Glutamatergic neuron (in vitro differentiated cells): Measurements from ENCODE around the gene ZNF831. TPM values are rescaled to one million over a fixed set of nuclear protein-coding genes. Genes with fewer than 3 reads are reported as not detected.

Experiments used
- DNase-seq: peaks from one replicate; pipeline ENCODE4 v3.0.0; 2022
- H3K27ac Mint-ChIP-seq: one replicate; pipeline ENCODE4 v1.8.0; 2020; ENCODE audit warnings: mild to moderate bottlenecking, mixed read lengths, inconsistent platforms; ENCODE audit not compliant: unreplicated experiment
- H3K27me3 Mint-ChIP-seq: one replicate; pipeline ENCODE4 v1.8.0; 2020; ENCODE audit warnings: mild to moderate bottlenecking, moderate library complexity, mixed read lengths, inconsistent platforms; ENCODE audit not compliant: unreplicated experiment
- H3K36me3 Mint-ChIP-seq: one replicate; pipeline ENCODE4 v1.8.0; 2020; ENCODE audit warnings: mild to moderate bottlenecking, mixed read lengths, inconsistent platforms; ENCODE audit not compliant: unreplicated experiment
- H3K4me1 Mint-ChIP-seq: one replicate; pipeline ENCODE4 v1.8.0; 2020; ENCODE audit warnings: mild to moderate bottlenecking, low read depth, mixed read lengths, inconsistent platforms; ENCODE audit not compliant: unreplicated experiment
- H3K4me3 Mint-ChIP-seq: one replicate; pipeline ENCODE4 v1.8.0; 2020; ENCODE audit warnings: mild to moderate bottlenecking, mixed read lengths, inconsistent platforms; ENCODE audit not compliant: unreplicated experiment
- H3K9me3 Mint-ChIP-seq: one replicate; pipeline ENCODE4 v1.8.0; 2020; ENCODE audit warnings: mild to moderate bottlenecking, moderate library complexity, mixed read lengths, inconsistent platforms; ENCODE audit not compliant: unreplicated experiment
- total RNA-seq: library from RNA; stranded (reverse); fragmentation: NEBNext Ultra II Directional; extraction: Animal tissue kit (Norgen Biotek cat#: 25700); gene quantifications from one replicate; pipeline ENCODE4 v1.2.1, GENCODE V29; 2021; ENCODE audit not compliant: unreplicated experiment
- TF ChIP-seq, protein P1 (sequence below): fragments of 200-600 bp; sonication (generic); IDR thresholded peaks from one replicate; pipeline ENCODE4 v1.5.0; 2021; ENCODE audit not compliant: partially characterized antibody, unreplicated experiment

ZNF831 gene
- total RNA-seq, 1 donor from 2014 or later = not detected

DNA sequence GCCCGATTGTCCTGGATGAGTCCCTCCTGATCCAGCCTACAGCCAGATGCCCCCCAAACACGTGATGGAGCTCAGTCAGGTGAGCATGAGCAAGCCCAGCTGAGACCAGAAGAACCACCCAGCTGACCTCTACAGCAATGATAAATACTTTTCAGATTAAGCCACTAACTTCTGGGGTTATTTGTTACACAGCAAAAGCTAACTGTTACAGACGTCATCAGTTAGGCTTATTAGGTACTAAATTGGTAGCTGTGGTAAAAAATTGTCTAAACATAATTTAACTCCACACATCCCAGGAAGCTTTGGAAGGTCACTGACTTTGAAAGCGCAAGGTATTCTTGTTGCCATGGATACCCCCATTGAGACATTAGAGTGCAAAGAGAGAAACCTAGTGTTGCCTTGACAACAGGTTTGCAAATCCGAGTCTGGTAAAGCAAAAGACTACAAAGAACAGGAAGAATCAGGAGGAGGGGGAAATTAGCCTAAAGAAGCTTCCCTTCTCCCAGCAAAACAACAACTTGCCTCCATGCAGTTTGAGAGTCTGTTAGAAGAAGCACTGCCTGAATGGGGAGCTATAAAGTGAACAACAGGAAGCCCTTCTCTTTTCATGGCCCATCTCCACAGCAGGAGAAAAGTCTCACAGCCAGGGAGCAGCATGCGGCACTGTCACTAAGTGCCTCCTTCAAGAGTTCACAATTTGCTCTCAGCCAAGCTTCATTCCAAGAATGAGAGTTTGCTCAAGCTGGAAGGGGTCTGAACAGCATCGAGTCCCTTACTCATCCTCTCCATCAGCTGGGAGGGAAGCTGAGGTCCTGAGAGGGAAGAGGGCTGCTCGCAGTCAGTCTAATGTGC is 41.7 kb upstream of the ZNF831 start:
- Mint-ChIP-seq H3K36me3 (peaks cover under 1% of the 10 kb centered on the region), H3K27me3 (peaks cover 6% of the 10 kb centered on the region), H3K27ac (no peak overlapping the region), H3K4me1 (no peaks in the 10 kb centered on the region), H3K9me3 (peaks cover 2% of the 10 kb centered on the region), H3K4me3 (no peak overlapping the region)
- no peak for DNase-seq
- TF ChIP-seq, protein P1, sequence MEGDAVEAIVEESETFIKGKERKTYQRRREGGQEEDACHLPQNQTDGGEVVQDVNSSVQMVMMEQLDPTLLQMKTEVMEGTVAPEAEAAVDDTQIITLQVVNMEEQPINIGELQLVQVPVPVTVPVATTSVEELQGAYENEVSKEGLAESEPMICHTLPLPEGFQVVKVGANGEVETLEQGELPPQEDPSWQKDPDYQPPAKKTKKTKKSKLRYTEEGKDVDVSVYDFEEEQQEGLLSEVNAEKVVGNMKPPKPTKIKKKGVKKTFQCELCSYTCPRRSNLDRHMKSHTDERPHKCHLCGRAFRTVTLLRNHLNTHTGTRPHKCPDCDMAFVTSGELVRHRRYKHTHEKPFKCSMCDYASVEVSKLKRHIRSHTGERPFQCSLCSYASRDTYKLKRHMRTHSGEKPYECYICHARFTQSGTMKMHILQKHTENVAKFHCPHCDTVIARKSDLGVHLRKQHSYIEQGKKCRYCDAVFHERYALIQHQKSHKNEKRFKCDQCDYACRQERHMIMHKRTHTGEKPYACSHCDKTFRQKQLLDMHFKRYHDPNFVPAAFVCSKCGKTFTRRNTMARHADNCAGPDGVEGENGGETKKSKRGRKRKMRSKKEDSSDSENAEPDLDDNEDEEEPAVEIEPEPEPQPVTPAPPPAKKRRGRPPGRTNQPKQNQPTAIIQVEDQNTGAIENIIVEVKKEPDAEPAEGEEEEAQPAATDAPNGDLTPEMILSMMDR = no peak

DNA sequence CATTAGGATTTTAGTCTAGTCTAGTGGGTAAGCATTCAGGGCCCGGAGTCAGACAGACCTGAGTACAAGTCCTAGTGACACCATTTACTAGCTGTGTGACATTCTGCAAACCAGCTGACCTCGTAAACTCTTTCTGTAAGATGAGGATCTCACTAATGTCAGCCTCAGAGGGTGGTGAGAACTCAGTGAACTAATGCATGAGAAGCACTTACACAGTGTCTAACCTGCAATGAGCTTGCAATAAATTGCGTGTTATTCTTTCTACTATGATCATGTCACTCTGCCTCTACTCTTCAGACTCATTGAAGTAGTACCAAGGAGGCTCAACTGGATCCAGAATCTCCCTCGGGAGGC is 41.1 kb upstream of the ZNF831 start:
- no peak for DNase-seq
- Mint-ChIP-seq H3K4me1 (no peaks in the 10 kb centered on the region), H3K9me3 (peaks cover 4% of the 10 kb centered on the region), H3K27ac (no peak overlapping the region), H3K36me3 (peaks cover 6% of the 10 kb centered on the region), H3K27me3 (peaks cover 6% of the 10 kb centered on the region), H3K4me3 (no peak overlapping the region)
- TF ChIP-seq, protein P1 = no peak

DNA sequence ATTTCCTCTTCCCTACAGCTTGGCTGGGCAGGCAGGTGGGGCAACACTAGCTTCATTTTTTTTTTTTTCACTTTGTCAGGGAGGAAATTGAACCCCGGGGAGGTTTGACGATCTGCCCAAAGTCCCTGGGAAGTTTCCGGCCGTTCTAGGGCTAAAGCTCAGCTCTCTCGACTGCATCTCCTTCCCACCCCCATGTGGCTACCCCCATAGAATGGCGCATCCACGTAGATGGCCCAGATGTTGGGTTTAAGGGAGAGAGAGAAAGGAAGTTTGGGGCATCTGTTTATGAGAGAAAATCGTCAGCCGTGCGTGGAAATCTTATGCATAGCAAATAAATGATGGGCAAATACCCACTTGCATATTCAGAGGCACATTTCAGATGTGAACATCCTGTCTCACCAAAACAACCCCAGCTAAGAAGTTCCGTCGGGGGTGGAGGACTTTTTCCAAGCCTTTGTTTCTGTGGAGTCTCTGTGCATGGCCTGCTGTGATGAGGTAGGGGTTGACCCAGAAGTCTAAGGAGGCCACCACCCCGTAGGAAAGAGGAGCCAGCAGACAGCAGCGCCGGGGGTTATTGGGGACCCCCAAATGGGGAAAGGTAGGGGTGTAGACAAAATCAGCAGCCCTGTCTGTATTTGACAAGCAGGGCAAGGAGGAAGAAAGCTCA is 40.5 kb upstream of the ZNF831 start:
- H3K4me3 Mint-ChIP-seq = no peak overlapping the region
- H3K4me1 Mint-ChIP-seq = no peaks in the 10 kb centered on the region
- peaks cover 5% of the 10 kb centered on the region for H3K9me3 Mint-ChIP-seq
- H3K27ac Mint-ChIP-seq = no peak overlapping the region
- TF ChIP-seq, protein P1 = no peak
- peaks cover 7% of the 10 kb centered on the region for H3K36me3 Mint-ChIP-seq
- peaks cover 7% of the 10 kb centered on the region for H3K27me3 Mint-ChIP-seq
- no peak for DNase-seq

DNA sequence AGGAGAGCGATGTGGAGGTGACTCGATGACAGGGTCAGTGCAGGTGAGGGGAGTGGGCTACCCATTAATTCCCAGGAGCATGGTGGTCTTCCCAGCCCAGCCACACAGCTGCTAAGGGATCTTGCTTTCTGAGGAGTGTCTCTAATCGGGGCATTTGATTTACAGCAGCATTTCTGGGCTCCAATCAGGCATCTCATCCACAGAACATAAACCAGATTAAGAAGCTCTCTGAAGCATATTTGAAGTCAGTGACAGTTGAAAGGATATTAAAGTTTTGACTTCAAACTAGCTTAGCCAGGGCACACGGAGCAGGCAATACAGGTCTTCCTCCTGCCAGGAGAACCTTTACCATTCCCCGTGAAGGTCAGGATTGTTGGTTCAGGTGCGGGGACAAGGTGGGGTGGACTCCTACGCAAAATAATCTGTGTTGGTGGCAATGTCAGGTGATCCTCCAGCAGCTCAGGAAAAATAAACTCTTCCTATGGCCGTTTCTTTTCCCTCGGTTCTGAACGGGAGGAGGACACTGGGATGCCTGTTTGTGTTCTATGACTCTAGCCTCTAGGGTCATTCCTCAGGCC is 39.9 kb upstream of the ZNF831 start:
- no peak for DNase-seq
- peaks cover 5% of the 10 kb centered on the region for H3K9me3 Mint-ChIP-seq
- H3K27ac Mint-ChIP-seq = no peak overlapping the region
- TF ChIP-seq, protein P1 = no peak
- H3K27me3 Mint-ChIP-seq = peaks cover 9% of the 10 kb centered on the region
- H3K4me3 Mint-ChIP-seq = no peak overlapping the region
- H3K4me1 Mint-ChIP-seq = no peaks in the 10 kb centered on the region
- H3K36me3 Mint-ChIP-seq = peaks cover 7% of the 10 kb centered on the region
